GM12875 (cell line): ENCODE results near the gene N4BP2L1.
A peak's percentile ranks its signal among the peaks of the same experiment; 100 is the strongest.

Experiments
- H3K4me3 ChIP-seq: one replicate; pipeline ENCODE4 v1.5.1; 2011; ENCODE audit warnings: low read depth, low read length, control low read depth
- CTCF ChIP-seq: IDR thresholded peaks from 2 replicates; pipeline ENCODE4 v1.5.1; 2011; ENCODE audit warnings: low read depth, mild to moderate bottlenecking, control low read depth, inconsistent platforms, low read length, moderate library complexity, borderline replicate concordance; ENCODE audit not compliant: insufficient read depth

Gene N4BP2L1

DNA sequence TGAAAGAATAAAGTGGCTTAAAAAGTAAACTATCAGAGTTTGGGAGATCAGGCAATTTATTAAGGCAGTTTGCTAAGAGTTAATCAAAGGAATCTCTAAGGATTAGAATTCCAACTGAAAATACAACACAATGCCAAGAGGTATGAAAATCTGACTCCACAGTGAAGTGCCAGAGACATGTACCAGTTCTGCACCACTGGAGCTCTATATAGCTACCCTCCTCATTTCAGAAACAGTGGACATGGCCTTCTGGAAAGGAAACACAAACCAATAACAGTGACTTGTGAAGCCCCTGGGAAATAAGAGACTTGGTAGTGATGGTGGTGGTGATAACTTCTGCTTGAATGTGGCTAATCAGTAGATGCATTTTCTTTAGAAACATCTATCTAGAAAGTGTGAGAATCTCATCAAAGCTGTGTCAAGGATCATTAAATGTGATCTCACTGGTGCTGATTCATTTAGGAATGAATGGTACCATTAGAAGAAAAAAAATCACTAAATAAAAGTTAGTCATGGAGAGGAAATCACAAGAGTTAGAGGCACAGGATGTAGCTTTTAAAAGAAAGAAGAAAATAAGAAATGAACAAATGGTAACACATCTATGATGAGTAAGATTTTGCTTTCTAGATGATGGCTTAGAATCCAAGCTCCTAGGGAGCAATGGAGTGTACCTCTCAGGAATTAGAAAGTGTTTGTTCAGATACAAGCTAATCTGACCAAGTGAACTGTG lies 20.1 kb upstream of the N4BP2L1 start:
- H3K4me3 ChIP-seq = no peak overlapping the region
- no peak for TF ChIP-seq CTCF

DNA sequence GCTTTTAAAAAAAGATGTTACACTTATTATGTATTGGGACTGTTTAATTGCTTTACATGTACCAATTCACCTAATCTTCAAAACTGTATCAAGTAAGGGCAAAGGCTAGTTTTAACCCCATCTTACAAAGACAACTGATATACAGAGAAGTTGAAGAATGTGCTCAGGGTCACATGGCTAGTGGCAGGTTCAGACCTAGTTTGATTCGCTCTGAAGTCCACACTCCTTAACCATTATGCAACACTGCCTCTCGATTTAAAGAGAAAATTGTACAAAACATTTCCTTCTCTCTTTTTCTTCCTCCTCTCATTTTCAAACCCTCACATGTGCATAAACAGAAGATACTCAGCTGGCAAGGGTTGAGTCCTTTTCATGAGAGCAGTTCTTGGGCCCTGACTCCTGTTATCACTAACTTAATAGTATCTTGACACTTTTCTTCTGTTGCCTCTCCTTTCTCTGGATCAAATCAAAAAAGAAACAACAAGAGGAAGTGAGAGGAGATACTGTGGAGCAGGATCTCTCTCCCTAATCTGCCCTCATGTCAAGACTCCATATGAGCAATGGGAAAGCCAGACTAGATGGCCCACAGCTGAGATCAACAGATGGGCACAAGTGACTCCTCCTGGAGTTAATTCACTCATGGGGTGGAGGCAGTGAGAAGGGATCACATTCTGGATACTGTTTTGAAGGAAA lies 19.0 kb upstream of the N4BP2L1 start:
- H3K4me3 ChIP-seq = no peak overlapping the region
- TF ChIP-seq CTCF = no peak

- TF ChIP-seq CTCF = no peak
These were observed 18.3 kb upstream of the N4BP2L1 start for GRCh38 chr13:32446220-32446619.

GRCh38 chr13:32445461-32445860 lies 17.5 kb upstream of the N4BP2L1 start:
- H3K4me3 ChIP-seq = no peak overlapping the region
- no peak for TF ChIP-seq CTCF

More at GRCh38 chr13:32446220-32446619, 18.3 kb upstream of the N4BP2L1 start:
- no peak overlapping the region for H3K4me3 ChIP-seq

DNA sequence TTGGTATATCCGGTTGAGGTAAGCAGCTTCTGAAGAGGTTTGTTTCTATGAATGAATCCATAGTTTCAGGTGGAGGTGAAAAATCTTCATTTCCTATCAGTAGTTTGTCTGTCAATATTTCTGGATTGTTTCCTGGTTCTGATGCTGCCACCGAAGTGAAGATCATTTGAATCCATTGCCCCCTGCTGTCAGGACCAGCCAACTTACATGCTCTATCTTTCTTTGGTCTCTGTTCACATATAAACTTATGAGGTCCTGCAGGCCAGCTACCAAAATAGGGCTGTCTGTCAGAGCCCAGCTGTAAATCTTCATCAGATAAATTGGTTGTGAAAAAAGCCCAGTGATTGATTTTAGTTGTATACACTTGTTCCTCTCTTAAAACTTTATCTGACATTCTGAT lies 15.2 kb upstream of the N4BP2L1 start:
- H3K4me3 ChIP-seq = no peak overlapping the region
- TF ChIP-seq CTCF = peak; percentile 47; the same call in 1 of the 2 replicates

GRCh38 chr13:32438871-32439270 lies 10.9 kb upstream of the N4BP2L1 start:
- TF ChIP-seq CTCF = no peak
- H3K4me3 ChIP-seq = no peak overlapping the region

DNA sequence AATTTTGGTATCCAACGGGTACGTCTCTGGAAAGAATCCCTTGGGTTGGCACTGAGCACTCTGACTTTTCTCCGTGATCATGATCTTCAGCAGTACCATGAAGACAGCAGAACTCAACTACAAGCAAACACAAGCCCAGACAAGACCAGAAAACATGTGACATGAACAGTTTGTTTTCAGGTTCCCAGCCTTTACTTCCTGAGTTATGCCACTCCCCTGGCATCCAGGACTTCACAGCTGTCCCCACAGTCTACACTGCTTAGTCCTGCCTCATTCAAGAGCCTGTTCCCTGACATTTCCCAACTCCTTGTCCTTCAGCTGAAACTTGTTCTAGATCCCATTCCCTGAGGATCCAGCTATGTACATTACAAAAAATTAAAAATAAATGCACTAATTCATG lies 4.9 kb upstream of the N4BP2L1 start:
- no peak overlapping the region for H3K4me3 ChIP-seq
- no peak for TF ChIP-seq CTCF
